GM13977 (cell line): ENCODE results near the gene OSTN.
"Not testable (repeated sequence)": the region's sequence is repeated elsewhere in the genome, so short reads cannot be mapped to it uniquely, and the experiment has no call there.

ENCODE experiments used
- DNase-seq: peaks from one replicate; pipeline ENCODE4 v3.0.0; 2012; ENCODE audit warnings: low spot score
- CTCF ChIP-seq: IDR thresholded peaks from 2 replicates; pipeline ENCODE4 v1.5.1; 2012; ENCODE audit warnings: mild to moderate bottlenecking, control low read depth; ENCODE audit not compliant: insufficient read depth; ENCODE audit errors: extremely low read depth, missing control alignments
- in situ Hi-C: fragments of 300-500 bp; cut with MboI; formaldehyde crosslinking; loops from one replicate; pipeline ENCODE4 v1.12.0; 2022; ENCODE audit warnings: low sequenced_read_pairs, low pct_unique_long_range_greater_than_20kb, mixed read lengths, inconsistent platforms; ENCODE audit not compliant: unreplicated experiment

The OSTN gene

GRCh38 chr3:191261304-191261638 lies 62.2 kb downstream of the OSTN start:
- in situ Hi-C loops = no loop called here
- DNase-seq = no peak
- no peak for TF ChIP-seq CTCF

- in situ Hi-C loops = no loop called here
- no peak for TF ChIP-seq CTCF
Measured at GRCh38 chr3:191262650-191263049, 63.6 kb downstream of the OSTN start.

GRCh38 chr3:191263365-191263764 lies 64.3 kb downstream of the OSTN start:
- in situ Hi-C loops = no loop called here
- no peak for TF ChIP-seq CTCF
- DNase-seq = peak; percentile 29

More at GRCh38 chr3:191262650-191263049, 63.6 kb downstream of the OSTN start:
- DNase-seq = no peak

GRCh38 chr3:191263850-191264249 lies 64.8 kb downstream of the OSTN start:
- no peak for TF ChIP-seq CTCF
- DNase-seq = no peak
- in situ Hi-C loops = no loop called here

GRCh38 chr3:191268737-191269136 lies 69.7 kb downstream of the OSTN start:
- in situ Hi-C loops = no loop called here
- no peak for TF ChIP-seq CTCF
- no peak for DNase-seq

- in situ Hi-C loops = no loop called here
- no peak for TF ChIP-seq CTCF
- DNase-seq = no peak
Measured at GRCh38 chr3:191269289-191270085, 70.4 kb downstream of the OSTN start.

GRCh38 chr3:191275244-191275643 lies 76.2 kb downstream of the OSTN start:
- in situ Hi-C loops, DNase-seq: not testable (repeated sequence)
